ENCODE data around the gene ITGA2B. TPM values are rescaled to one million over a fixed set of nuclear protein-coding genes. Genes with fewer than 3 reads are reported as not detected.

The ITGA2B gene
- total RNA-seq, 1 experiment from 2014 or later, result 8.3 TPM

DNA sequence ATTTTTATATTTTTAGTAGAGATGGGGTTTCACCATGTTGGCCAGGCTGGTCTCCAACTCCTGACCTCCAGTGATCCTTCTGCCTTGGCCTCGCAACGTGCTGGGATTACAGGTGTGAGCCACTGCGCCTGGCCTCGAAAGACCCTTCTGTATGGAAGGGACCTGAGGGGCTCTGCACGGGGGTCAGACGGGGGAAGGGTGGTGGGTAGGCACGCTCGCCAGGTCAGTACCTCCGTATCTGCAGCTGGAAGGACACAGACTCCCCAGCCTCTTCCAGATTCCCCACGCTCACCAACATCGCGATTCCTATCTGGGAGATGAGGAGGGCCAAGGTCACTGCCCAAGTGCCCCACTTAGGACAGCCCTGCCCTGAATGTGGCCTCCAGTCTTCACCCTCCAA, 12.7 kb downstream of the ITGA2B start:
- no peak overlapping the region for H2AFZ ChIP-seq (ENCODE audit: low read length)
- no peak overlapping the region for H3K4ac ChIP-seq (ENCODE audit: low read depth, low read length)
- no peak for DNase-seq
- H3K4me1 ChIP-seq (ENCODE audit: insufficient read depth, low read length), result peaks cover 8% of the 10 kb centered on the region
- H3K9me3 ChIP-seq (ENCODE audit: control insufficient read depth, low read depth, low read length), result no peaks in the 10 kb centered on the region
- peaks cover 0 to 4% (median 0%) of the 10 kb centered on the region in 3 experiments; a peak in 1 of 7 replicates for H3K36me3 Mint-ChIP-seq (ENCODE audit: insufficient read depth in 1 of 3, low read depth in 3 of 3)
- no peaks in the 10 kb centered on the region for H4K20me1 ChIP-seq (ENCODE audit: control insufficient read depth, insufficient read depth, insufficient read length)
- TF ChIP-seq, protein P1, sequence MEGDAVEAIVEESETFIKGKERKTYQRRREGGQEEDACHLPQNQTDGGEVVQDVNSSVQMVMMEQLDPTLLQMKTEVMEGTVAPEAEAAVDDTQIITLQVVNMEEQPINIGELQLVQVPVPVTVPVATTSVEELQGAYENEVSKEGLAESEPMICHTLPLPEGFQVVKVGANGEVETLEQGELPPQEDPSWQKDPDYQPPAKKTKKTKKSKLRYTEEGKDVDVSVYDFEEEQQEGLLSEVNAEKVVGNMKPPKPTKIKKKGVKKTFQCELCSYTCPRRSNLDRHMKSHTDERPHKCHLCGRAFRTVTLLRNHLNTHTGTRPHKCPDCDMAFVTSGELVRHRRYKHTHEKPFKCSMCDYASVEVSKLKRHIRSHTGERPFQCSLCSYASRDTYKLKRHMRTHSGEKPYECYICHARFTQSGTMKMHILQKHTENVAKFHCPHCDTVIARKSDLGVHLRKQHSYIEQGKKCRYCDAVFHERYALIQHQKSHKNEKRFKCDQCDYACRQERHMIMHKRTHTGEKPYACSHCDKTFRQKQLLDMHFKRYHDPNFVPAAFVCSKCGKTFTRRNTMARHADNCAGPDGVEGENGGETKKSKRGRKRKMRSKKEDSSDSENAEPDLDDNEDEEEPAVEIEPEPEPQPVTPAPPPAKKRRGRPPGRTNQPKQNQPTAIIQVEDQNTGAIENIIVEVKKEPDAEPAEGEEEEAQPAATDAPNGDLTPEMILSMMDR (conservative IDR thresholded peaks at IDR 0.05), result no peak
- no peak overlapping the region for H2BK20ac ChIP-seq (ENCODE audit: low read depth, low read length, poor library complexity, severe bottlenecking)
- no peak overlapping the region for H2BK12ac ChIP-seq (ENCODE audit: insufficient read length, low read depth, low read length)
- no peak overlapping the region for H2AK5ac ChIP-seq (ENCODE audit: insufficient read length, low read length)
- H3K9me3 Mint-ChIP-seq, result no peaks in the 10 kb centered on the region; a peak in 1 of 5 replicates
- no peaks in the 10 kb centered on the region for H3K79me2 ChIP-seq (ENCODE audit: insufficient read depth, low read length)
- no peak overlapping the region for H2BK120ac ChIP-seq (ENCODE audit: low read depth, low read length, poor library complexity, severe bottlenecking)
- H3K79me1 ChIP-seq (ENCODE audit: insufficient read depth, low read depth, low read length, poor library complexity, severe bottlenecking), result no peaks in the 10 kb centered on the region
- H4K5ac ChIP-seq (ENCODE audit: insufficient read length, low read depth, low read length), result no peak overlapping the region
- no peak overlapping the region for H3K18ac ChIP-seq (ENCODE audit: insufficient read length, low read depth, low read length)
- no peak overlapping the region for H2BK5ac ChIP-seq (ENCODE audit: insufficient read length, low read length)
- H3K56ac ChIP-seq (ENCODE audit: insufficient read length, low read depth, low read length), result no peak overlapping the region
- no peak overlapping the region for H3K27ac ChIP-seq (ENCODE audit: insufficient read length, low read depth, low read length)
- H3K4me2 ChIP-seq (ENCODE audit: insufficient read depth, insufficient read length, low read length), result no peak overlapping the region
- peaks cover 5% of the 10 kb centered on the region for H3K23me2 ChIP-seq (ENCODE audit: insufficient read length, low read depth, low read length, poor library complexity, severe bottlenecking)
- H3K14ac ChIP-seq (ENCODE audit: insufficient read depth, low read length), result no peak overlapping the region
- WGBS (ENCODE audit: extremely low coverage, insufficient read length, low lambda C conversion rate), result no CpG with 5 or more reads among the region's 12 CpGs
- H3K27ac Mint-ChIP-seq, result no peak overlapping the region
- no peaks in the 10 kb centered on the region; the same call in 1 of the 2 replicates for H3K27me3 ChIP-seq (ENCODE audit: insufficient read depth, low read length)
- H2BK15ac ChIP-seq (ENCODE audit: low read depth, low read length), result no peak overlapping the region
- H3K27me3 Mint-ChIP-seq (ENCODE audit: low read depth), result peaks cover 5% of the 10 kb centered on the region
- H4K91ac ChIP-seq (ENCODE audit: insufficient read length, low read depth, low read length), result no peak overlapping the region
- peaks cover 10 to 25% of the 10 kb centered on the region in 2 experiments for H3K4me1 Mint-ChIP-seq
- no peak overlapping the region for H4K8ac ChIP-seq (replicated peaks; ENCODE audit: insufficient read length, low read depth, low read length)
- H3K4me3 Mint-ChIP-seq, result no peak overlapping the region; a peak in 1 of 5 replicates
- H3K9ac ChIP-seq (ENCODE audit: extremely low read depth, insufficient read length, low read length), result no peak overlapping the region
- no peak overlapping the region for H3T11ph ChIP-seq (ENCODE audit: low read length)
- H3K23ac ChIP-seq (ENCODE audit: insufficient read length, low read depth, low read length), result no peak overlapping the region

Data from H9 (cell line).